WTC11 (cell line): Measurements from ENCODE around the gene RFX5.

Experiments used
- CBFB ChIP-seq: sonication (generic); formaldehyde crosslinking; IDR thresholded peaks from 2 replicates; pipeline ENCODE4 v1.8.1; 2022; ENCODE audit warnings: mild to moderate bottlenecking, low read depth, missing genetic modification reagents
- CREB1 ChIP-seq: sonication (generic); formaldehyde crosslinking; IDR thresholded peaks from 2 replicates; pipeline ENCODE4 v1.8.0; 2023; ENCODE audit warnings: mild to moderate bottlenecking, missing genetic modification reagents
- CREM ChIP-seq: sonication (generic); formaldehyde crosslinking; IDR thresholded peaks from 2 replicates; pipeline ENCODE4 v1.8.1; 2022; ENCODE audit warnings: mild to moderate bottlenecking, missing genetic modification reagents, moderate library complexity
- CTCF ChIP-seq: fragments of 200-600 bp; IDR thresholded peaks from 2 replicates; pipeline ENCODE4 v1.8.0; 2022; ENCODE audit warnings: antibody characterized with exemption
- ELF4 ChIP-seq: sonication (generic); formaldehyde crosslinking; IDR thresholded peaks from 2 replicates; pipeline ENCODE4 v1.8.1; 2022; ENCODE audit warnings: low read depth, mild to moderate bottlenecking, moderate library complexity, missing genetic modification reagents
- ESRRA ChIP-seq: sonication (generic); formaldehyde crosslinking; IDR thresholded peaks from 2 replicates; pipeline ENCODE4 v1.8.1; 2022; ENCODE audit warnings: mild to moderate bottlenecking, missing genetic modification reagents, borderline replicate concordance
- NR2C2 ChIP-seq: sonication (generic); formaldehyde crosslinking; IDR thresholded peaks from 2 replicates; pipeline ENCODE4 v1.8.0; 2022; ENCODE audit warnings: mild to moderate bottlenecking, missing genetic modification reagents
- RELA ChIP-seq: sonication (generic); formaldehyde crosslinking; IDR thresholded peaks from 2 replicates; pipeline ENCODE4 v1.8.1; 2022; ENCODE audit warnings: missing genetic modification reagents, mild to moderate bottlenecking, borderline replicate concordance
- SMAD4 ChIP-seq: sonication (generic); formaldehyde crosslinking; IDR thresholded peaks from 2 replicates; pipeline ENCODE4 v1.8.0; 2022; ENCODE audit warnings: mild to moderate bottlenecking, missing genetic modification reagents
- ZBTB21 ChIP-seq: sonication (generic); formaldehyde crosslinking; IDR thresholded peaks from 2 replicates; pipeline ENCODE4 v1.8.1; 2023; ENCODE audit warnings: mild to moderate bottlenecking, missing genetic modification reagents, borderline replicate concordance
- ZNF138 ChIP-seq: sonication (generic); formaldehyde crosslinking; conservative IDR thresholded peaks from 2 replicates; pipeline ENCODE4 v1.8.1; 2022; ENCODE audit warnings: mild to moderate bottlenecking, moderate library complexity, missing genetic modification reagents
- TF ChIP-seq, protein P1 (sequence below): sonication (generic); formaldehyde crosslinking; IDR thresholded peaks from 2 replicates; pipeline ENCODE4 v1.8.1; 2023; ENCODE audit warnings: mild to moderate bottlenecking, missing genetic modification reagents, moderate library complexity
- TF ChIP-seq, protein P2 (sequence below): sonication (generic); formaldehyde crosslinking; IDR thresholded peaks from 2 replicates; pipeline ENCODE4 v1.8.1; 2022; ENCODE audit warnings: low read depth, mild to moderate bottlenecking, moderate library complexity, missing genetic modification reagents, borderline replicate concordance
- TF ChIP-seq, protein P3 (sequence below): sonication (generic); formaldehyde crosslinking; IDR thresholded peaks from 2 replicates; pipeline ENCODE4 v1.8.1; 2022; ENCODE audit warnings: mild to moderate bottlenecking, missing genetic modification reagents, moderate library complexity, borderline replicate concordance

- no peak for TF ChIP-seq CTCF
- TF ChIP-seq, protein P1, sequence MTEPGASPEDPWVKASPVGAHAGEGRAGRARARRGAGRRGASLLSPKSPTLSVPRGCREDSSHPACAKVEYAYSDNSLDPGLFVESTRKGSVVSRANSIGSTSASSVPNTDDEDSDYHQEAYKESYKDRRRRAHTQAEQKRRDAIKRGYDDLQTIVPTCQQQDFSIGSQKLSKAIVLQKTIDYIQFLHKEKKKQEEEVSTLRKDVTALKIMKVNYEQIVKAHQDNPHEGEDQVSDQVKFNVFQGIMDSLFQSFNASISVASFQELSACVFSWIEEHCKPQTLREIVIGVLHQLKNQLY (CRISPR knock-in tag), result no peak
- TF ChIP-seq, protein P2, sequence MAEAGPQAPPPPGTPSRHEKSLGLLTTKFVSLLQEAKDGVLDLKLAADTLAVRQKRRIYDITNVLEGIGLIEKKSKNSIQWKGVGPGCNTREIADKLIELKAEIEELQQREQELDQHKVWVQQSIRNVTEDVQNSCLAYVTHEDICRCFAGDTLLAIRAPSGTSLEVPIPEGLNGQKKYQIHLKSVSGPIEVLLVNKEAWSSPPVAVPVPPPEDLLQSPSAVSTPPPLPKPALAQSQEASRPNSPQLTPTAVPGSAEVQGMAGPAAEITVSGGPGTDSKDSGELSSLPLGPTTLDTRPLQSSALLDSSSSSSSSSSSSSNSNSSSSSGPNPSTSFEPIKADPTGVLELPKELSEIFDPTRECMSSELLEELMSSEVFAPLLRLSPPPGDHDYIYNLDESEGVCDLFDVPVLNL (CRISPR knock-in tag), result no peak
- no peak for TF ChIP-seq SMAD4 (CRISPR knock-in tag)
- no peak for TF ChIP-seq CREB1 (CRISPR knock-in tag)
- no peak for TF ChIP-seq ESRRA (CRISPR knock-in tag)
- no peak for TF ChIP-seq RELA
- TF ChIP-seq CREM (CRISPR knock-in tag), result no peak
- no peak for TF ChIP-seq NR2C2 (CRISPR knock-in tag)
- no peak for TF ChIP-seq ZBTB21 (CRISPR knock-in tag)
- TF ChIP-seq ELF4 (CRISPR knock-in tag), result no peak
- TF ChIP-seq, protein P3, sequence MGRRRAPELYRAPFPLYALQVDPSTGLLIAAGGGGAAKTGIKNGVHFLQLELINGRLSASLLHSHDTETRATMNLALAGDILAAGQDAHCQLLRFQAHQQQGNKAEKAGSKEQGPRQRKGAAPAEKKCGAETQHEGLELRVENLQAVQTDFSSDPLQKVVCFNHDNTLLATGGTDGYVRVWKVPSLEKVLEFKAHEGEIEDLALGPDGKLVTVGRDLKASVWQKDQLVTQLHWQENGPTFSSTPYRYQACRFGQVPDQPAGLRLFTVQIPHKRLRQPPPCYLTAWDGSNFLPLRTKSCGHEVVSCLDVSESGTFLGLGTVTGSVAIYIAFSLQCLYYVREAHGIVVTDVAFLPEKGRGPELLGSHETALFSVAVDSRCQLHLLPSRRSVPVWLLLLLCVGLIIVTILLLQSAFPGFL, result no peak
- no peak for TF ChIP-seq CBFB
- TF ChIP-seq ZNF138 (CRISPR knock-in tag), result no peak
These were observed 25.2 kb upstream of the RFX5 start, which contains the start of gene SELENBP1 for GRCh38 chr1:151372058-151372934.
